ENCODE measurements around the gene OSER1.

DNA sequence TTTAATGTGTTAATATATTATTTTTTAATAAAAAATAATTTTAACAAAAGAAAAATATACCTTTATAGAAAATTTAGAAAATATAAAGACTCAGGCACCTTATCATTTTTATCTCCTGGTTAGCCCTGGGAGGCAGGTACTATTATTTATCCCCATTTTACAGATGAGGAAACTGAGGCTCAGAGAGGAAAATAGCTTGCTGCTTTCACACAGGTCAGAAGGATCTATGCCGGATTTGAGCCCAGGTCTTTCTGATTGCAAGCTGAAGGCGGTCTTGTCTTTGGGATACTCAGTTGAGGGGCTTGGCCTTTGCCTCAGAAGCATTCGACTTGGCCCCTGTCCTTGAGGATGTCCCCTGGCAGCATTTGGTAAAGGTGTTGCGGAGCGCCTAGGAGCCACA lies 11.5 kb upstream of the OSER1 start:
- no peak for TF ChIP-seq EP300 (conservative IDR thresholded peaks at IDR 0.05; ENCODE audit: poor library complexity, severe bottlenecking)
- no peak for TF ChIP-seq RAD21 (conservative IDR thresholded peaks at IDR 0.05)
- TF ChIP-seq CTCF (IDR thresholded peaks at IDR 0.05; ENCODE audit: poor library complexity, severe bottlenecking): no peak

Data from neural cell (in vitro differentiated cells).